Stimulated activated CD4-positive, alpha-beta T cell treated with anti-CD3 and anti-CD28 coated beads, Interleukin-4, amount 100 ng/mL, for 1 hour (primary cell): ENCODE results near the gene KRT17.
"Not testable (repeated sequence)": the region's sequence is repeated elsewhere in the genome, so short reads cannot be mapped to it uniquely, and the experiment has no call there.

Experiments
- DNase-seq: peaks from one replicate; pipeline ENCODE4 v3.0.0-alpha.2; 2020

Gene KRT17

GRCh38 chr17:41653892-41654677 lies 29.7 kb upstream of the KRT17 start:
- DNase-seq, result no peak

- no peak for DNase-seq
Observed at GRCh38 chr17:41653421-41653820, 29.0 kb upstream of the KRT17 start.

GRCh38 chr17:41652461-41652970 lies 28.1 kb upstream of the KRT17 start:
- DNase-seq, result no peak

GRCh38 chr17:41651625-41652460 lies 27.5 kb upstream of the KRT17 start:
- no peak for DNase-seq

GRCh38 chr17:41650794-41651624 lies 26.6 kb upstream of the KRT17 start:
- no peak for DNase-seq

- DNase-seq, result no peak
Observed at GRCh38 chr17:41649923-41650519, 25.6 kb upstream of the KRT17 start.

GRCh38 chr17:41648411-41649195 lies 24.2 kb upstream of the KRT17 start:
- peak; percentile 88 for DNase-seq

GRCh38 chr17:41647940-41648410 lies 23.6 kb upstream of the KRT17 start:
- peak; percentile 92 for DNase-seq

- no peak for DNase-seq
Observed at GRCh38 chr17:41647038-41647813, 22.9 kb upstream of the KRT17 start.

GRCh38 chr17:41642252-41643156 lies 18.1 kb upstream of the KRT17 start:
- DNase-seq, result no peak

- not testable (repeated sequence) for DNase-seq
Observed at GRCh38 chr17:41640596-41640995, 16.2 kb upstream of the KRT17 start.

GRCh38 chr17:41639492-41640473 lies 15.4 kb upstream of the KRT17 start:
- DNase-seq, result no peak

GRCh38 chr17:41638941-41639340 lies 14.6 kb upstream of the KRT17 start:
- DNase-seq, result no peak

GRCh38 chr17:41638194-41638593 lies 13.8 kb upstream of the KRT17 start:
- no peak for DNase-seq

- no peak for DNase-seq
Observed at GRCh38 chr17:41636652-41637051, 12.3 kb upstream of the KRT17 start.

- DNase-seq, result no peak
Observed at GRCh38 chr17:41635121-41636097, 11.0 kb upstream of the KRT17 start.

- DNase-seq, result no peak
Observed at GRCh38 chr17:41634639-41635038, 10.3 kb upstream of the KRT17 start.
